H1 (cell line): Measurements from ENCODE around the gene SCRG1. TPM values are rescaled to one million over a fixed set of nuclear protein-coding genes. Genes with fewer than 3 reads are reported as not detected.

Experiments used
- CTCF ChIA-PET: fragments of 300-600 bp; sonication (Branson Sonifier 250); formaldehyde crosslinking; loops from one replicate; lab custom pipeline; 2021; ENCODE audit not compliant: partially characterized antibody; lab: Charles Lee
- POLR2A ChIA-PET: fragments of 300-600 bp; sonication (Branson Sonifier 250); formaldehyde crosslinking; loops from one replicate; lab custom pipeline; 2021; ENCODE audit warnings: inconsistent platforms; ENCODE audit not compliant: partially characterized antibody; lab: Charles Lee
- DNase-seq, 2 experiments: peaks; one replicate each; pipeline versions ENCODE4 v3.0.0 to v3.0.0-alpha.2; 2010 to 2022; ENCODE audit warnings: low spot score in 2 of 2, low read depth in 1 of 2, mixed read lengths in 1 of 2
- FAIRE-seq: peaks from 2 replicates; lab custom pipeline; 2011; peaks lifted over from hg19 to GRCh38; lab: Jason Lieb, UNC
- H2AFZ ChIP-seq: 2 replicates; pipeline ENCODE4 v1.8.1; 2012; ENCODE audit warnings: low read length, inconsistent platforms
- H2AK5ac ChIP-seq: 2 replicates; pipeline ENCODE4 v1.6.1; 2013; ENCODE audit warnings: low read depth, low read length
- H2BK120ac ChIP-seq: replicated peaks from 2 replicates; pipeline ENCODE3; 2013; ENCODE audit warnings: low read depth, low read length, inconsistent platforms
- H2BK12ac ChIP-seq: 2 replicates; pipeline ENCODE4 v1.6.1; 2013; ENCODE audit warnings: low read depth, low read length
- H2BK15ac ChIP-seq: 2 replicates; pipeline ENCODE4 v1.6.1; 2013; ENCODE audit warnings: low read length
- H2BK20ac ChIP-seq: 2 replicates; pipeline ENCODE4 v1.6.1; 2013; ENCODE audit warnings: low read length
- H2BK5ac ChIP-seq: 2 replicates; pipeline ENCODE4 v1.6.1; 2013; ENCODE audit warnings: low read depth, low read length
- H3K14ac ChIP-seq: 2 replicates; pipeline ENCODE4 v1.6.1; 2013; ENCODE audit warnings: inconsistent platforms; ENCODE audit not compliant: insufficient read length
- H3K18ac ChIP-seq: 2 replicates; pipeline ENCODE4 v1.6.1; 2013; ENCODE audit warnings: low read length; ENCODE audit errors: extremely low read depth
- H3K23ac ChIP-seq: 2 replicates; pipeline ENCODE4 v1.6.1; 2013; ENCODE audit warnings: inconsistent platforms; ENCODE audit not compliant: insufficient read length
- H3K23me2 ChIP-seq: 2 replicates; pipeline ENCODE4 v1.6.1; 2013; ENCODE audit warnings: low read depth, low read length
- H3K27ac ChIP-seq: 2 replicates; pipeline ENCODE4 v1.6.1; 2011; ENCODE audit warnings: low read depth, low read length, inconsistent platforms
- H3K27me3 ChIP-seq, 4 experiments: replicated peaks in 1 of 4; 1 replicate in 1 of 4; 2 replicates in 3 of 4; pipeline versions ENCODE4 v1.6.1 to v1.8.1; 2011 to 2013; ENCODE audit warnings: low read length in 3 of 4, mild to moderate bottlenecking in 3 of 4, inconsistent platforms in 2 of 4, mixed read lengths in 2 of 4, moderate library complexity in 1 of 4; ENCODE audit not compliant: control insufficient read depth in 3 of 4, insufficient read depth in 3 of 4; ENCODE audit errors: extremely low read depth in 1 of 4
- H3K36me3 ChIP-seq, 4 experiments: 2 replicates each; pipeline versions ENCODE4 v1.6.1 to v1.8.1; 2011 to 2013; ENCODE audit warnings: mild to moderate bottlenecking in 4 of 4, low read length in 3 of 4, moderate library complexity in 2 of 4, control low read depth in 1 of 4, inconsistent platforms in 1 of 4; ENCODE audit not compliant: insufficient read depth in 4 of 4, control insufficient read depth in 2 of 4
- H3K4ac ChIP-seq: replicated peaks from 2 replicates; pipeline ENCODE3; 2013; ENCODE audit warnings: low read length, low read depth, mixed read lengths, inconsistent platforms; ENCODE audit not compliant: insufficient read length
- H3K4me1 ChIP-seq, 4 experiments: replicated peaks in 1 of 4; 1 replicate in 1 of 4; 2 replicates in 3 of 4; pipeline versions ENCODE4 v1.6.1 to v1.8.1; 2011 to 2013; ENCODE audit warnings: low read length in 3 of 4, inconsistent platforms in 2 of 4, mixed read lengths in 1 of 4; ENCODE audit not compliant: insufficient read depth in 4 of 4, control insufficient read depth in 3 of 4
- H3K4me2 ChIP-seq, 2 experiments: 2 replicates each; pipeline versions ENCODE4 v1.6.1 to v1.8.1; 2011 to 2013; ENCODE audit warnings: low read depth in 2 of 2, low read length in 2 of 2, control low read depth in 1 of 2, inconsistent platforms in 1 of 2, mild to moderate bottlenecking in 1 of 2; ENCODE audit not compliant: insufficient read depth in 1 of 2
- H3K4me3 ChIP-seq, 4 experiments: fragments of 200-600, 300-600 bp in 1 of 4; sonication (generic), shearing (Covaris generic), sonication (Bioruptor Twin) in 1 of 4; 2 replicates each; pipeline versions ENCODE4 v1.5.1 to v1.8.1; 2011 to 2016; ENCODE audit warnings: low read length in 4 of 4, low read depth in 3 of 4, control low read depth in 2 of 4, inconsistent platforms in 2 of 4, mild to moderate bottlenecking in 2 of 4, mixed read lengths in 1 of 4, moderate library complexity in 1 of 4; ENCODE audit not compliant: insufficient read depth in 2 of 4; ENCODE audit errors: extremely low read depth in 1 of 4
- H3K56ac ChIP-seq: replicated peaks from 2 replicates; pipeline ENCODE3; 2013; ENCODE audit warnings: low read depth, mild to moderate bottlenecking, mixed read lengths, low read length, inconsistent platforms; ENCODE audit not compliant: insufficient read length
- H3K79me1 ChIP-seq: 2 replicates; pipeline ENCODE4 v1.6.1; 2013; ENCODE audit warnings: low read depth, low read length, control low read depth
- H3K79me2 ChIP-seq, 2 experiments: 2 replicates each; pipeline versions ENCODE4 v1.6.1 to v1.8.1; 2012 to 2013; ENCODE audit warnings: low read length in 2 of 2, mild to moderate bottlenecking in 2 of 2, inconsistent platforms in 1 of 2; ENCODE audit not compliant: insufficient read depth in 2 of 2, control insufficient read depth in 1 of 2
- H3K9ac ChIP-seq, 4 experiments: replicated peaks in 1 of 4; 1 replicate in 1 of 4; 2 replicates in 3 of 4; pipeline versions ENCODE4 v1.6.1 to v1.8.1; 2011 to 2013; ENCODE audit warnings: low read depth in 3 of 4, low read length in 3 of 4, control low read depth in 2 of 4, mild to moderate bottlenecking in 2 of 4, moderate library complexity in 2 of 4, inconsistent platforms in 1 of 4; ENCODE audit errors: extremely low read depth in 1 of 4
- H3K9me3 ChIP-seq, 2 experiments: 2 replicates each; pipeline versions ENCODE4 v1.6.1 to v1.8.1; 2012 to 2013; ENCODE audit warnings: mild to moderate bottlenecking in 2 of 2, moderate library complexity in 2 of 2, control low read depth in 1 of 2, inconsistent platforms in 1 of 2, low read depth in 1 of 2, low read length in 1 of 2, mixed read lengths in 1 of 2; ENCODE audit not compliant: insufficient read depth in 2 of 2
- H4K20me1 ChIP-seq, 2 experiments: replicated peaks in 1 of 2; 2 replicates each; pipeline versions ENCODE3 to v1.8.1; 2011 to 2013; ENCODE audit warnings: inconsistent platforms in 2 of 2, low read length in 2 of 2, mild to moderate bottlenecking in 1 of 2; ENCODE audit not compliant: insufficient read depth in 2 of 2, control insufficient read depth in 1 of 2
- H4K5ac ChIP-seq: 2 replicates; pipeline ENCODE4 v1.6.1; 2013; ENCODE audit warnings: low read length, low read depth, mixed read lengths, inconsistent platforms; ENCODE audit not compliant: insufficient read length
- H4K8ac ChIP-seq: 2 replicates; pipeline ENCODE4 v1.8.0; 2013; ENCODE audit warnings: mild to moderate bottlenecking, moderate library complexity, low read length, inconsistent platforms; ENCODE audit not compliant: insufficient read depth; ENCODE audit errors: extremely low read depth
- H4K91ac ChIP-seq: replicated peaks from 2 replicates; pipeline ENCODE3; 2013; ENCODE audit warnings: low read length, mixed read lengths, inconsistent platforms; ENCODE audit not compliant: insufficient read length
- MAFK ChIP-seq: IDR thresholded peaks from 2 replicates; pipeline ENCODE4 v1.6.1; 2012; ENCODE audit warnings: low read depth, mild to moderate bottlenecking, improper control_type of control experiment, low read length
- RAD21 ChIP-seq, 2 experiments: IDR thresholded peaks in 1 of 2; conservative IDR thresholded peaks in 1 of 2; 2 replicates each; pipeline ENCODE4 v1.6.1; 2011; ENCODE audit warnings: low read depth in 2 of 2, low read length in 2 of 2, improper control_type of control experiment in 1 of 2, inconsistent platforms in 1 of 2, mild to moderate bottlenecking in 1 of 2, moderate library complexity in 1 of 2
- RNF2 ChIP-seq: fragments of 200-900, 300-1000 bp; sonication (generic); IDR thresholded peaks from 2 replicates; pipeline ENCODE4 v1.7.1; 2016; ENCODE audit warnings: borderline replicate concordance, low read depth, mild to moderate bottlenecking, antibody characterized with exemption, low read length; ENCODE audit not compliant: poor library complexity, severe bottlenecking; ENCODE audit errors: missing control alignments
- TAF7 ChIP-seq: optimal IDR thresholded peaks from 2 replicates; pipeline ENCODE3; 2011; ENCODE audit warnings: low read depth, mild to moderate bottlenecking, inconsistent platforms, low read length, moderate library complexity, borderline replicate concordance
- TCF12 ChIP-seq: IDR thresholded peaks from 2 replicates; pipeline ENCODE4 v1.6.1; 2011; ENCODE audit warnings: low read depth, mild to moderate bottlenecking, low read length
- WGBS, 2 experiments: shearing (Covaris generic) in 1 of 2; methylation state at CpG; one replicate each; pipeline versions ENCODE4 v1.1.6 to v1.1.7; 2013 to 2015; ENCODE audit warnings: low lambda C conversion rate in 2 of 2, mixed read lengths in 2 of 2, inconsistent platforms in 1 of 2, low coverage in 1 of 2, missing lambda C conversion rate in 1 of 2; ENCODE audit not compliant: insufficient replicate concordance in 2 of 2, insufficient coverage in 1 of 2, insufficient read length in 1 of 2; ENCODE audit errors: extremely low coverage in 1 of 2, missing lambda C conversion rate in 1 of 2; 5-methylcytosine and 5-hydroxymethylcytosine counted together
- polyA plus RNA-seq, 7 experiments: library from polyadenylated mRNA; depleted of rRNA in 3 of 7; stranded (reverse) in 5 of 7; unstranded in 2 of 7; fragments of >200 nt in 5 of 7; fragments of 200-250 nt in 2 of 7; gene quantifications; 1 replicate in 5 of 7; 2 replicates in 1 of 7; 4 replicates in 1 of 7; pipeline versions ENCODE4 v1.2.1 to v1.2.3, GENCODE V29; 2011 to 2013; ENCODE audit warnings: missing spikeins in 2 of 7, mixed read lengths in 2 of 7
- total RNA-seq: library from RNA; stranded (reverse); fragmentation: NEBNext Ultra II Directional; extraction: Animal tissue kit (Norgen Biotek cat#: 25700); gene quantifications from 2 replicates; pipeline ENCODE4 v1.2.1, GENCODE V29; 2021

Gene SCRG1
- total and polyA plus RNA-seq, 2 of the 8 experiments (the other 6 are each of a cell fraction or from before 2014, with no cell fraction given) = not detected

GRCh38 chr4:173367946-173368345, 31.0 kb downstream of the SCRG1 start:
- no peaks in the 10 kb centered on the region for H3K36me3 ChIP-seq
- H3K4me1 ChIP-seq = no peaks in the 10 kb centered on the region; a peak in 1 of 7 replicates
- no peak overlapping the region for H3K23ac ChIP-seq
- no peak overlapping the region for H3K4me3 ChIP-seq
- no peak overlapping the region for H3K27ac ChIP-seq
- no peak overlapping the region for H2BK15ac ChIP-seq
- DNase-seq (no peak), FAIRE-seq (no peak)
- ChIA-PET CTCF (interaction anchor here (0.8 to 2.9 kb wide), 7 partner anchors 12 to 53 kb away, joined by 3 to 12 read pairs (median 3); partner anchors contain the start of gene HMGB2), POLR2A (interaction anchor here (0.5 to 6.6 kb wide), 2 partner anchors 36 to 751 kb away, joined by 3 to 123 read pairs; partner anchors contain the start of gene HMGB2)
- no peak overlapping the region for H4K5ac ChIP-seq
- no peak overlapping the region for H3K14ac ChIP-seq
- H3K4ac ChIP-seq = no peak overlapping the region
- H3K9me3 ChIP-seq = no peaks in the 10 kb centered on the region
- H2BK12ac ChIP-seq = no peak overlapping the region
- H2BK20ac ChIP-seq = no peak overlapping the region
- peaks cover 11% of the 10 kb centered on the region for H3K23me2 ChIP-seq
- H3K56ac ChIP-seq = no peak overlapping the region
- TF ChIP-seq TAF7 (no peak), RAD21 (IDR thresholded peaks at IDR 0.05 in 1 of 2, conservative IDR thresholded peaks at IDR 0.05 in 1 of 2; ENCODE audit: low read depth in 2 of 2, low read length in 2 of 2) (no peak), TCF12 (no peak), MAFK (no peak), RNF2 (no peak)
- no peak overlapping the region for H3K4me2 ChIP-seq
- H3K79me2 ChIP-seq = 0 out of 4 replicates have a peak, but pooled peaks cover 0 to under 1% of the 10 kb centered on the region in 2 experiments
- whole genome bisulfite sequencing, 2 experiments = 93 to 100% methylated on average over 1 to 4 of the region's 4 CpGs
- H3K27me3 ChIP-seq = no peaks in the 10 kb centered on the region
- H2BK5ac ChIP-seq = no peak overlapping the region
- H4K91ac ChIP-seq = no peak overlapping the region
- no peak overlapping the region for H2AFZ ChIP-seq
- no peak overlapping the region for H2BK120ac ChIP-seq
- no peak overlapping the region for H2AK5ac ChIP-seq
- H4K20me1 ChIP-seq = no peaks in the 10 kb centered on the region
- no peak overlapping the region for H4K8ac ChIP-seq
- no peak overlapping the region for H3K18ac ChIP-seq
- no peak overlapping the region for H3K9ac ChIP-seq
- no peaks in the 10 kb centered on the region for H3K79me1 ChIP-seq
